Adrenal gland (tissue), 5 donors: Measurements from ENCODE around the gene SLC24A3.

ENCODE experiments used
- CTCF ChIP-seq, 6 experiments: fragments of 450-650 bp in 4 of 6; fragments of 200-600 bp in 2 of 6; sonication (generic) in 1 of 6; IDR thresholded peaks; 1 replicate in 5 of 6; 2 replicates in 1 of 6; pipeline versions ENCODE4 v1.5.1 to v1.8.0; 2016 to 2021; ENCODE audit warnings: antibody characterized with exemption in 6 of 6, mild to moderate bottlenecking in 2 of 6, moderate library complexity in 1 of 6
- POLR2A ChIP-seq, 2 donors: fragments of 450-650 bp; IDR thresholded peaks; one replicate each; pipeline ENCODE4 v1.6.1; 2017; ENCODE audit warnings: antibody characterized with exemption in 2 of 2, mild to moderate bottlenecking in 2 of 2, moderate library complexity in 1 of 2
- donor health status: DM: no; HTN: no; CAD: no.

- TF ChIP-seq POLR2A (IDR thresholded peaks at IDR 0.05) (no peak), CTCF (IDR thresholded peaks at IDR 0.05) (no peak)
Measured at GRCh38 chr20:19491241-19491640, 278.8 kb downstream of the SLC24A3 start.
